NB4 (cell line): Measurements from ENCODE around the gene ERCC8.

Source experiments
- DNase-seq: peaks from one replicate; pipeline ENCODE4 v3.0.0; 2010; ENCODE audit warnings: low read depth
- H3K4me3 ChIP-seq: one replicate; pipeline ENCODE4 v1.5.1; 2011; ENCODE audit warnings: mild to moderate bottlenecking, low read depth, low read length, moderate library complexity
- CTCF ChIP-seq: IDR thresholded peaks from one replicate; pipeline ENCODE4 v1.5.1; 2012; ENCODE audit warnings: low read depth, low read length
- MYC ChIP-seq: IDR thresholded peaks from 2 replicates; pipeline ENCODE4 v1.6.1; 2011; ENCODE audit warnings: low read depth, low read length
- POLR2A ChIP-seq: IDR thresholded peaks from 2 replicates; pipeline ENCODE4 v1.6.1; 2011; ENCODE audit warnings: mild to moderate bottlenecking; ENCODE audit not compliant: insufficient read length; ENCODE audit errors: extremely low read depth
- TF ChIP-seq, protein P1 (sequence below): IDR thresholded peaks from 2 replicates; pipeline ENCODE4 v1.6.1; 2011; ENCODE audit warnings: low read depth, low read length

The ERCC8 gene

GRCh38 chr5:60960591-60960990 is 15.7 kb upstream of the ERCC8 start:
- H3K4me3 ChIP-seq, result no peak overlapping the region
- DNase-seq, result no peak
- TF ChIP-seq CTCF (peak; percentile 30), POLR2A (no peak), MYC (no peak)
- TF ChIP-seq, protein P1, sequence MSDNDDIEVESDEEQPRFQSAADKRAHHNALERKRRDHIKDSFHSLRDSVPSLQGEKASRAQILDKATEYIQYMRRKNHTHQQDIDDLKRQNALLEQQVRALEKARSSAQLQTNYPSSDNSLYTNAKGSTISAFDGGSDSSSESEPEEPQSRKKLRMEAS, result no peak

GRCh38 chr5:60959156-60959555 is 14.3 kb upstream of the ERCC8 start:
- DNase-seq, result peak; percentile 22
- no peak for TF ChIP-seq CTCF
- TF ChIP-seq POLR2A, result no peak
- no peak for TF ChIP-seq MYC
- TF ChIP-seq, protein P1, result no peak

GRCh38 chr5:60958712-60959111 is 13.8 kb upstream of the ERCC8 start:
- DNase-seq, result no peak
- H3K4me3 ChIP-seq, result no peak overlapping the region
- TF ChIP-seq POLR2A (no peak), MYC (no peak), CTCF (no peak)
- TF ChIP-seq, protein P1, result no peak

More at GRCh38 chr5:60959156-60959555, 14.3 kb upstream of the ERCC8 start:
- H3K4me3 ChIP-seq, result no peak overlapping the region

- TF ChIP-seq POLR2A, result no peak
- no peak overlapping the region for H3K4me3 ChIP-seq
- no peak for DNase-seq
These were observed 13.2 kb upstream of the ERCC8 start for GRCh38 chr5:60958088-60958487.

GRCh38 chr5:60955239-60955638 is 10.4 kb upstream of the ERCC8 start:
- no peak for DNase-seq
- TF ChIP-seq CTCF (no peak), MYC (no peak), POLR2A (no peak)
- TF ChIP-seq, protein P1, result no peak
- H3K4me3 ChIP-seq, result no peak overlapping the region

- DNase-seq, result no peak
- H3K4me3 ChIP-seq, result no peak overlapping the region
- TF ChIP-seq MYC (no peak), POLR2A (no peak), CTCF (no peak)
- TF ChIP-seq, protein P1, result no peak
These were observed 3.9 kb upstream of the ERCC8 start for GRCh38 chr5:60948738-60949137.
